Glomerular endothelial cell (primary cell): ENCODE data around the gene HLA-DRB1. TPM values are rescaled to one million over a fixed set of nuclear protein-coding genes. Genes with fewer than 3 reads are reported as not detected.
"Not testable (repeated sequence)": the region's sequence is repeated elsewhere in the genome, so short reads cannot be mapped to it uniquely, and the experiment has no call there.

Source experiments
- DNase-seq: peaks from one replicate; pipeline ENCODE4 v3.0.0-alpha.2; 2011; ENCODE audit warnings: low read depth, low spot score; ENCODE audit errors: extremely low read depth
- total RNA-seq: library from RNA; depleted of rRNA; stranded (reverse); fragments of >200 nt; gene quantifications from 2 replicates; pipeline ENCODE4 v1.2.3, GENCODE V29; 2015

The HLA-DRB1 gene
- total RNA-seq, 1 donor from 2014 or later: 20.4 TPM

DNA sequence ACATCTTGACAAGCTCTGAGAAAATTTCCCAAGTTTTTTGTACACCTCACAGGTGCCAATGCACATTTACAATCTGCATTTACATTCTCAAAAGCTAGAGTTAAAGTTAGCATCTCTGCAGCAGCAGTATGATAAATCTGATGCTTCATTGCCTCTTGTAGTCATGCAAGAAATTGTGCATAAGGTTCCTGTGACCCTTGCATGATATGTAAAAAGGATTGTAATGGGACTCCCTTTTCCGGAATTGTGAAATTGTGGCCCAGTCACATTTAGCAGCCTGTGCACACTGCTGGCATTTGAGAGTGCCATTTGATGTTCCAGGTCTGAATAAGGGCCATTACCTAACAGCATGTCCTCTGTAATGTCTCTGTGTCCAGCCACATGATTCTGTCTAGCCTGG, 24.1 kb downstream of the HLA-DRB1 start:
- DNase-seq: no peak

DNA sequence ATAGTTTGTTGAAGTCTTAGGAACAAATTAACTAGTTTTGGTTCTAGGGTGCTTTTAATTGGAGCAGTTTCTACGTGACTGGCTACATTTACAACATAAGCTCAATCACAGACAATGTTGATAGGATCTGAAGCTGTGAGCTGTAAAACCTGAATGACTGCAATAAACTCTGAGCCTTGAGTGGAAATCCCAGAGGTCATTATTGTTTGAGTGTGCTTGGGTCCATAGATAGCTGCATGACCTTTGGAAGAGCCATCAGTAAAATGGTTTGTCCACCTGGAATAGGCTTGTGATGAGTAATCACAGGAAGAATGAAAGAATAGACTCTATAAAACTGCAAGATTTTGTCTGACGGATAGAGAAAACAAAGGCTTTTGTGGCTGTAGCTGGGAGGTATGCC, 26.7 kb downstream of the HLA-DRB1 start:
- DNase-seq: no peak

DNA sequence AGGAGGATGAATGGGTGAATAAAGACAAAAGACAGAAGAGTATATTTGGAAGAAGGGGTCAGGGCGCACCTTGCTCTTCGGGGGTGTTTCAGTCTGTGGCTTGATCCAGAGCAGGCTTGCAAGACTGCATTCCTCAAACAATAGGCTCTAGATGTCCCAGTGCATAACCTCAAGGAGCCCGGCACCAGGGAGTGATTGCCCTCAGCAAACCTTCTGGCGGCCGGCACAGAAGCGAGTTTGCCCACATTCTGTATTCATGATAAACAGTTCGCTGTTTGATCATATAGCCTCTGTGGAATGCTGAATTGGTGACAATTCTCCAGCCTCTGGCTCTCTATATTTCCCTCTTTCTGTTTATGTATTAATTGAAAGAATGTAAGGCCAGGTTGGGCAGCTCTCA, 29.9 kb downstream of the HLA-DRB1 start:
- no peak for DNase-seq

DNA sequence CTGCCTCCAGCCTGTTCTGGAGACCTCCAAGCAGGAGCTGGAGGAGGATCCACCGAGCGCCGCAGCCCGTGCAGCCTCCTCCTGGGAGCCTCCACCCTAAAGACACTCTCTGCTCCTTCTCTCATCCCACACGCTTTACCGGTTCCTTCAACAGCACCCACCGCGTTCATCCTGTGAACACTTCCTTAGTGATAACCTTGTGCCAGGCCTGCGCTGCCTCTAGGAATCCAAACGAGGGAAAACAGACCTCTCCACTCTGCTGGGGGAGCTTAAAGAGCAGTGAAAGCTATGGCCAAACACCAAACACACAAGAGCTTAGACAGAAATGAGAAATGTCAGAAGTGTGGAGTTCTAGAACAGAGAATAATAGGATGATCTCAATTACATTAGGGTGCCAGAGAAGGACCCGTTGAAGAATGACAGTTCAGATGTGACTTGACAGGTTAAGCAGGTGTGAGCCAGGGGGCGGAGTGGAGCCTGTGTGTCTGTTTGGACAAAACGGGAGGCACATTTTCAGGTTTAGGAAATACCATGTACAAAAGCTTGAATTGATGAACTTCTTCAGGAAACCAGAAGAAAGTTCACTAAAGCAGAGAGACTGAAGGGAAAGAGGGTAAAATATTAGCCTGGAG, 31.1 kb downstream of the HLA-DRB1 start:
- DNase-seq: no peak

DNA sequence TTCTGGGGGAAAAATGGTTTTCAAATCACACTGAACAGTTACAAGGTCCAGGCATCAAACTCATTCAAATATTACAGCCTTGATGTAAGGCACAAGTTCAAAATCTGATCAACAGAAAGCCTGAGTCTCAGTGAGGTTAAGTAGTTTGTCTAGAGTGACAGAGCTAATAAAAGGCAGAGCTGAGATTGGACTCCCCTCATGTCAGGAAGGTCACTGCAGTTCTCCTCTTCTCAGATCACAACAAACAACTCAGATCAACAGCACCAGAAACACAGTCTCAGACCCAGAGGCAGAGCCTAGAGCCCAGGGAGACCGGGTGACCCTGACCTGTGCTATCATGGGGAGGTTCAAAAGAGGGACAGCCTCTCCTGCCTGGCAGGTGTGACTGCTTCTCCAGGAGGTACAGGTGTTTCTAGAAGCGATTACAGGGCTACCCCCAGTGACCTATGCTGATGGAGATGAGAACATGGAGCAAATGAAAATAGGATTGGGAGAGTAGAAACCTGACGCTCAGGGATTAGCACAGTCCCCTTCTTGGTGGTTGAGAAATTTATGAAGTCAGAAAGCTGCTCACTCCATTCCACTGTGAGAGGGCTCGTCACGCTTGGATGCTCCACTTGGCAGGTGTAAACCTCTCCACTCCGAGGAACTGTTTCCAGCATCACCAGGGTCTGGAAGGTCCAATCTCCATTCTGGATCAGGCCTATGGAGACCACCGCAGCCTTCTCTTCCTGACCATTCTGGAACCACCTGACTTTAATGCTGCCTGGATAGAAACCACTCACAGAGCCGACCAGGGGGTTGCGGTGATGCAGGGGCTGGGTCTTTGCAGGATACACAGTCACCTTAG, 35.3 kb downstream of the HLA-DRB1 start:
- DNase-seq: no peak

DNA sequence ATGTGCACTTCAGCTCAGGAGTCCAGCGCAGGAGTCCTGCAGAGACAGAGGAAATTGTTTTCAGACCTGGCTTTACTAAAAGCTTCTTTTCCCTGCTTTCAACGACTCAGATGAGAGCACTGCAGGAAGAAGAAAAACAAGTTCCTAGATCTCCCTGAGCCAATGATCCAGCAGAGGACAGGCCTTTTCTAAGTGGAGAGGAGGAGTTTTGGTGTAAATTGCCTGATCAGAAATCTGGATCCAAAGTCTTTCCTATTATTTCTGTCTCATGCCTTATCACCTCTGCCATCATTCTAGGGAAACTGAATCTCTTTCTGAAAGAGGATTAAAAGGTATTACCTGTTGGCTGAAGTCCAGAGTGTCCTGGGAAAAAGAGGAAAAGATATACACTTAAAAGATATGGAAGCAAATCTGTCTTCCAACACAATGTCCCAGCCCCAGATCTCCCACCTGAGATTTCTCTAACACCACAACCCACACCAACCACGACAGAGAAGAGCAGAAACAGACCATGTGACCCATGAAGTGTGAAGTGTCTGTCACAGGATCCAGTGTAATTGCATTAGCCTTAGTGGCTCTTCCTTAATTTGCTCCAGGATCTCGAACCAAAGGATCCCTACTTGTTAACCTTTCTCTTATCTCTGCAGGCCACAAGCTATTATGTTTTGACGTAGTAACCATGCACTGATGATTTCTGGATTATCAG, 36.5 kb downstream of the HLA-DRB1 start:
- no peak for DNase-seq

DNA sequence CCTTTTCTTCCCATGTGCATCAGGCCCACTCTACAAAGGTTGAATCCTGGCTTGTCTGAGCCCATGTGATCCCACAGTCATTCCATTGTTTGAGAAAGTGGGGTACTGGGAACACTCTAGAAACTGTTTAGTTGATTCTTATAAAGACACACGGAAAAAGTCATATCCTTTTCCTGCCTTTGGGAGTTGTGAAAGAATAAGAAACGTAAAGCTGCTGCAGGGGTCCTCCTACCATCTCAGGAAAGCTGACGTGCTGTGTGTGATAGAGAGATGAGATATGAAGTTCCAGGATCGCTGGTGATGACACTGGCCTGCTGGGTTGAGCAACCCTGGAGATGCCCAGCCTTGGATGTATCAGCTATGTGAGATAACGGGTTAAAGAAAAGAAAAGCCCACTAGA, 38.2 kb downstream of the HLA-DRB1 start:
- DNase-seq: peak; percentile 27

DNA sequence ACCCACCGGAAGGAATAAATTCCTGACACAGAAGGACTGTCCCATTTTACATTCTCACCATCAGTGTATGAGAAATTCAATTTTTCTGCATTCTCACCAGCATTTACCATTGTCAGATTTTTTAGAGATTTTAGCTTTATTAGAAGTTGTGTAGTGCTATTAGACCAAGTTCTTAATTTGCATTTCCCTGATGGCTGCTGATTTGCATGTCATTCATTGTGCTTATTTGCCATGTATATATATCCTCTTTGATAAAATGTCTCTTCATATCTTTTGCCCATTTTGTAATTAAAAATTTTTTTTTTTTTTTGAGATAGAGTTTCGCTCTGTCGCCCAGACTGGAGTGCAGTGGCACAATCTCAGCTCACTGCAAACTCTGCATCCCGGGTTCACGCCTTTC, 49.8 kb downstream of the HLA-DRB1 start:
- DNase-seq: no peak

DNA sequence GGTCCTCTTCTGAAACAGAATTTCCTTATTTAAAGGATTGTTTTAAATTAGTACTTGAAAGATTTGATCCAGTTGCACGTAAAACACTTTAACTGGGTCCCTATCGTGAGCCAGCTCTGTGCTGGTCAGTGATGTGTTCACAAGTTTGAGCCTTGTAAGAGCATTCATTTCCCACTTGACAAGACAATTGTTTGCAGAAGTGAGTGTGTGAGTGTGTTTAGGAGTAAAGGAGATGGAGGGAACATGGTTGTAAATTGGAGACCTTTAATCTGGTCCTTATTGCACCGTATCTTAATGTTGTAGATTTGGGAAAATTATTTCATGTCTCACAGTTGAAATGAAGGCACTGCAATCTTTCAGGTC, 59.2 kb downstream of the HLA-DRB1 start:
- DNase-seq: not testable (repeated sequence)

DNA sequence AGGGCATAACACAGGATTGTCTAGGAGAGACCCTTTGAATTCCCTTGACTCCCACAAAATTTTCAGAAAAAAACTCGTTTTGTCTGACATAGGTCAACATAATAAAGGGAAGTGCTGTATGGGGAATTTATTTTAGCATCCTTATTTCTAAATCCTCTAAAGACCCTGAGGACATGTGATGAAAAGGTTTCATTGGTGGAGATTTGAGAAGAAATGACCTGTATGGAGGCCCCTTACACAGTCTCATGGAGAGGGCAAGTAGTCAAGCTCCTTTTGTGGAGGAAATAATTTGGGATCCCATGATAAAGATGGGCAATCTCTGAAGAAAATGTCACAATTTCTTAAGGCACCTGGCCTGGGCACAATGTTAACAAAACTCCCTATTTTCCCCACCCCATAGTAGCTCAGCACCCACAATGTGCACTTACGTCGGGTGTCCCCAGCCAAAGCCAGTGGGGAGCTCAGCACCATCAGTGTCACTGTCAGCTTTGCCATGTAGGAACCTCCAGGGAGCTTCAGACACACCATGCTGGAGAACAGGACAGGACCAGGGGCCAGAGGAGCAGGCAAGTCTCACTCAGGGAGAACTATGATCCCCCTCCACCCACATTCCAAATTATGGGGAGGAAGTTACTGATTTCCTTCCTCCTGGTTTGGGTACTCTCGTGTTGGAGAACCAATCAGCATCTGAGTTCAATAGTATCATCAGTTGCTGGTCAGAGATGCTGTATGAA, 59.8 kb downstream of the HLA-DRB1 start, which contains the start of gene HLA-DRB5:
Gene HLA-DRB5 (minus strand): TSS at position 591 of the 734 bp plus-strand sequence. CDS start 63 bp downstream, at position 528.
- DNase-seq: no peak

Other genes with a start within 250 kb of the HLA-DRB1 start
- not detected in 2 replicates for gene TSBP1, start 217.9 kb downstream of the HLA-DRB1 start, total RNA-seq
- not detected in 2 replicates for gene BTNL2, start 182.7 kb downstream of the HLA-DRB1 start, total RNA-seq
- 0.41 TPM in 1 of 2 replicates, not detected in the other for gene HLA-DRA, start 150.0 kb downstream of the HLA-DRB1 start, total RNA-seq
- gene HLA-DRB5, start 59.6 kb downstream of the HLA-DRB1 start, total RNA-seq: 0.70 TPM in 1 of 2 replicates, not detected in the other
- gene HLA-DQA1, start 47.6 kb upstream of the HLA-DRB1 start, total RNA-seq: not detected in 2 replicates
- 0.10 and 1.1 TPM in 2 replicates for gene HLA-DQB1, start 76.8 kb upstream of the HLA-DRB1 start, total RNA-seq
- gene HLA-DQA2, start 151.5 kb upstream of the HLA-DRB1 start, total RNA-seq: not detected in 2 replicates
- not detected in 2 replicates for gene HLA-DQB2, start 173.7 kb upstream of the HLA-DRB1 start, total RNA-seq
- gene HLA-DOB, start 227.2 kb upstream of the HLA-DRB1 start, total RNA-seq: 0.29 and 1.2 TPM in 2 replicates
- gene TAP2, start 248.9 kb upstream of the HLA-DRB1 start, total RNA-seq: 23.2 and 36.1 TPM in 2 replicates